Right atrium auricular region (tissue), 2 donors: ENCODE results near the gene ARMC6. TPM values are rescaled to one million over a fixed set of nuclear protein-coding genes. Genes with fewer than 3 reads are reported as not detected.

ENCODE experiments used
- DNase-seq: peaks from one replicate; pipeline ENCODE4 v3.0.0-alpha.2; 2019; ENCODE audit warnings: low spot score
- H3K27ac ChIP-seq, 2 donors: fragments of 200-600 bp; sonication (generic); 1 replicate in 1 of 2; 2 replicates in 1 of 2; pipeline ENCODE4 v1.5.1; 2016 to 2019
- H3K27me3 ChIP-seq, 2 donors: fragments of 200-600 bp; sonication (generic); one replicate each; pipeline versions ENCODE4 v1.5.1 to v1.6.0; 2017 to 2019
- H3K36me3 ChIP-seq: fragments of 200-600 bp; sonication (generic); one replicate; pipeline ENCODE4 v1.5.1; 2016
- H3K4me1 ChIP-seq, 2 donors: fragments of 200-600 bp; sonication (generic); one replicate each; pipeline versions ENCODE4 v1.5.1 to v1.6.0; 2017 to 2019
- H3K4me3 ChIP-seq, 2 donors: fragments of 200-600 bp; sonication (generic); 1 replicate in 1 of 2; 2 replicates in 1 of 2; pipeline ENCODE4 v1.5.1; 2017 to 2019; ENCODE audit warnings: mild to moderate bottlenecking in 1 of 2, moderate library complexity in 1 of 2
- H3K9me3 ChIP-seq, 2 donors: fragments of 200-600 bp; sonication (generic); one replicate each; pipeline ENCODE4 v1.5.1; 2019
- CTCF ChIP-seq, 2 donors: fragments of 200-600 bp; sonication (generic); IDR thresholded peaks; one replicate each; pipeline ENCODE4 v1.5.1; 2019; ENCODE audit warnings: antibody characterized with exemption in 2 of 2
- total RNA-seq, 2 donors: library from RNA; depleted of rRNA; stranded (reverse); fragments of >200 nt; gene quantifications; one replicate each; pipeline ENCODE4 v1.1.0, GENCODE V29; 2016

Gene ARMC6
- total RNA-seq, 2 donors from 2014 or later = 13.7 to 14.4 TPM

GRCh38 chr19:19042732-19043280, 9.4 kb downstream of the ARMC6 start:
- H3K27me3 ChIP-seq = no peaks in the 10 kb centered on the region
- peaks cover 16% of the 10 kb centered on the region for H3K36me3 ChIP-seq
- H3K27ac ChIP-seq = no peak overlapping the region
- H3K9me3 ChIP-seq = no peaks in the 10 kb centered on the region
- DNase-seq = no peak
- peaks cover 0 to 6% of the 10 kb centered on the region in 2 donors for H3K4me1 ChIP-seq
- no peak overlapping the region for H3K4me3 ChIP-seq
- no peak for TF ChIP-seq CTCF (IDR thresholded peaks at IDR 0.05)

- no peaks in the 10 kb centered on the region for H3K9me3 ChIP-seq
- peaks cover 0 to 6% of the 10 kb centered on the region in 2 donors for H3K4me1 ChIP-seq
- no peak for DNase-seq
- H3K27ac ChIP-seq = no peak overlapping the region
- H3K27me3 ChIP-seq = no peaks in the 10 kb centered on the region
- no peak overlapping the region for H3K4me3 ChIP-seq
- no peak for TF ChIP-seq CTCF (IDR thresholded peaks at IDR 0.05)
- peaks cover 16% of the 10 kb centered on the region for H3K36me3 ChIP-seq
These were observed 10.1 kb downstream of the ARMC6 start for GRCh38 chr19:19043481-19043880.

- TF ChIP-seq CTCF (IDR thresholded peaks at IDR 0.05) = no peak
- H3K4me3 ChIP-seq = no peak overlapping the region
These were observed 10.5 kb downstream of the ARMC6 start for GRCh38 chr19:19043881-19044280.

GRCh38 chr19:19049406-19049805, 16.0 kb downstream of the ARMC6 start:
- peaks cover 30% of the 10 kb centered on the region for H3K36me3 ChIP-seq
- no peaks in the 10 kb centered on the region for H3K4me1 ChIP-seq
- no peak for TF ChIP-seq CTCF (IDR thresholded peaks at IDR 0.05)
- no peak overlapping the region for H3K27ac ChIP-seq
- no peaks in the 10 kb centered on the region for H3K9me3 ChIP-seq
- DNase-seq = no peak
- H3K27me3 ChIP-seq = no peaks in the 10 kb centered on the region
- H3K4me3 ChIP-seq = no peak overlapping the region

More at GRCh38 chr19:19043881-19044280, 10.5 kb downstream of the ARMC6 start:
- H3K27ac ChIP-seq = no peak overlapping the region
- H3K9me3 ChIP-seq = no peaks in the 10 kb centered on the region
- DNase-seq = no peak
- H3K4me1 ChIP-seq = peaks cover 0 to 6% of the 10 kb centered on the region in 2 donors
- peaks cover 16% of the 10 kb centered on the region for H3K36me3 ChIP-seq
- no peaks in the 10 kb centered on the region for H3K27me3 ChIP-seq

GRCh38 chr19:19050104-19050503, 16.7 kb downstream of the ARMC6 start:
- Histone ChIP-seq H3K36me3 (peaks cover 33% of the 10 kb centered on the region), H3K27ac (no peak overlapping the region), H3K27me3 (no peaks in the 10 kb centered on the region), H3K4me1 (no peaks in the 10 kb centered on the region), H3K9me3 (no peaks in the 10 kb centered on the region), H3K4me3 (no peak overlapping the region)
- no peak for DNase-seq
- TF ChIP-seq CTCF (IDR thresholded peaks at IDR 0.05) = no peak

- no peak overlapping the region for H3K4me3 ChIP-seq
- no peaks in the 10 kb centered on the region for H3K4me1 ChIP-seq
- H3K36me3 ChIP-seq = peaks cover 39% of the 10 kb centered on the region
- no peaks in the 10 kb centered on the region for H3K9me3 ChIP-seq
- TF ChIP-seq CTCF (IDR thresholded peaks at IDR 0.05) = no peak
- no peaks in the 10 kb centered on the region for H3K27me3 ChIP-seq
- H3K27ac ChIP-seq = no peak overlapping the region
- no peak for DNase-seq
These were observed 17.3 kb downstream of the ARMC6 start for GRCh38 chr19:19050731-19051130.
